ENCODE results near the gene LDHB. TPM values are rescaled to one million over a fixed set of nuclear protein-coding genes. Genes with fewer than 3 reads are reported as not detected.

The LDHB gene
- total RNA-seq, 1 donor from 2014 or later, result 385 TPM

- CTCF ChIA-PET, result no interaction called here
- H3K36me3 Mint-ChIP-seq (ENCODE audit: low read depth), result no peaks in the 10 kb centered on the region
- POLR2A ChIA-PET, result no interaction called here
- no peak for ATAC-seq (ENCODE audit: low read depth)
- intact Hi-C loops (cut with micrococcal nuclease), result loop anchor here (2.0 kb wide), 1 partner anchor 73 kb away; no protein-coding TSS in a partner anchor
- H3K27ac Mint-ChIP-seq, result no peak overlapping the region
- no peak for TF ChIP-seq CTCF (IDR thresholded peaks at IDR 0.05)
- no peaks in the 10 kb centered on the region for H3K9me3 Mint-ChIP-seq
- H3K4me1 Mint-ChIP-seq, result no peaks in the 10 kb centered on the region
- H3K27me3 Mint-ChIP-seq, result no peaks in the 10 kb centered on the region
- no peak for DNase-seq
- H3K4me3 Mint-ChIP-seq, result no peak overlapping the region
Observed at GRCh38 chr12:21607701-21608100, 49.9 kb downstream of the LDHB start.

- H3K27ac Mint-ChIP-seq, result no peak overlapping the region
- H3K36me3 Mint-ChIP-seq (ENCODE audit: low read depth), result no peaks in the 10 kb centered on the region
- no peak overlapping the region for H3K4me3 Mint-ChIP-seq
- TF ChIP-seq CTCF (IDR thresholded peaks at IDR 0.05), result no peak
- no peaks in the 10 kb centered on the region for H3K9me3 Mint-ChIP-seq
- DNase-seq (no peak), ATAC-seq (ENCODE audit: low read depth) (no peak)
- H3K4me1 Mint-ChIP-seq, result no peaks in the 10 kb centered on the region
- intact Hi-C loops (cut with micrococcal nuclease), result loop anchor here (2.0 kb wide), 1 partner anchor 75 kb away; no protein-coding TSS in a partner anchor
- CTCF ChIA-PET, result interaction anchor here (1.1 kb wide), 1 partner anchor 75 kb away, joined by 7 read pairs; no protein-coding TSS in a partner anchor
- POLR2A ChIA-PET, result no interaction called here
- no peaks in the 10 kb centered on the region for H3K27me3 Mint-ChIP-seq
Observed at GRCh38 chr12:21606175-21606574, 51.5 kb downstream of the LDHB start.

- intact Hi-C loops (cut with micrococcal nuclease), result no loop called here
- Mint-ChIP-seq H3K27ac (no peak within 1 kb of the TSS), H3K4me1 (peaks cover 8% of the 10 kb centered on the region), H3K4me3 (no peak within 1 kb of the TSS), H3K36me3 (ENCODE audit: low read depth) (no peaks in the 10 kb centered on the region), H3K27me3 (no peaks in the 10 kb centered on the region), H3K9me3 (no peaks in the 10 kb centered on the region)
- CTCF ChIA-PET, result interaction anchor here (1.1 kb wide), 1 partner anchor 76 kb away, joined by 7 read pairs; no protein-coding TSS in a partner anchor
- ATAC-seq (ENCODE audit: low read depth) (no peak), DNase-seq (no peak)
- POLR2A ChIA-PET, result no interaction called here
- TF ChIP-seq CTCF (IDR thresholded peaks at IDR 0.05), result no peak
Observed at GRCh38 chr12:21604245-21605101, 53.2 kb downstream of the LDHB start, which contains the start of gene GYS2. GYS2 (minus strand) TSS chr12:21604847; CDS start chr12:21604592, 255 bp downstream.

- TF ChIP-seq CTCF (IDR thresholded peaks at IDR 0.05), result no peak
- ATAC-seq (ENCODE audit: low read depth) (no peak), DNase-seq (no peak)
- peaks cover 19% of the 10 kb centered on the region for H3K4me1 Mint-ChIP-seq
- no peak overlapping the region for H3K4me3 Mint-ChIP-seq
- H3K27ac Mint-ChIP-seq, result no peak overlapping the region
- no peaks in the 10 kb centered on the region for H3K9me3 Mint-ChIP-seq
- intact Hi-C loops (cut with micrococcal nuclease), result no loop called here
- H3K36me3 Mint-ChIP-seq (ENCODE audit: low read depth), result no peaks in the 10 kb centered on the region
- ChIA-PET CTCF (no interaction called here), POLR2A (no interaction called here)
- no peaks in the 10 kb centered on the region for H3K27me3 Mint-ChIP-seq
Observed at GRCh38 chr12:21602774-21603173, 54.9 kb downstream of the LDHB start.

GRCh38 chr12:21600196-21600595, 57.4 kb downstream of the LDHB start:
- Mint-ChIP-seq H3K27ac (no peak overlapping the region), H3K27me3 (no peaks in the 10 kb centered on the region), H3K36me3 (ENCODE audit: low read depth) (no peaks in the 10 kb centered on the region), H3K9me3 (peaks cover 2% of the 10 kb centered on the region), H3K4me1 (peaks cover 19% of the 10 kb centered on the region), H3K4me3 (no peak overlapping the region)
- TF ChIP-seq CTCF (IDR thresholded peaks at IDR 0.05), result no peak
- DNase-seq (no peak), ATAC-seq (ENCODE audit: low read depth) (no peak)
- ChIA-PET CTCF (no interaction called here), POLR2A (no interaction called here)
- intact Hi-C loops (cut with micrococcal nuclease), result no loop called here

Measured in activated B cell treated with CpG ODN at 0.5 μM for 24 hours (primary cell).